SK-N-SH treated with all-trans-retinoic acid at 6 μM for 48 hours (cell line): ENCODE measurements around the gene IGFL4.

Experiments used
- ARNTL ChIP-seq: fragments of 450-650 bp; formaldehyde crosslinking; IDR thresholded peaks from 2 replicates; pipeline ENCODE4 v1.5.0; 2020; ENCODE audit warnings: low read depth, mild to moderate bottlenecking, moderate library complexity, borderline replicate concordance
- BACH2 ChIP-seq: fragments of 250-450 bp; sonication (Bioruptor Pico); IDR thresholded peaks from 2 replicates; pipeline ENCODE4 v1.9.0; 2021; ENCODE audit warnings: mild to moderate bottlenecking, borderline replicate concordance
- ISL1 ChIP-seq: fragments of 250-450 bp; sonication (Bioruptor Pico); IDR thresholded peaks from 2 replicates; pipeline ENCODE4 v2.1.2; 2022; ENCODE audit warnings: mild to moderate bottlenecking, moderate library complexity
- OSR1 ChIP-seq: fragments of 250-450 bp; sonication (Bioruptor Pico); IDR thresholded peaks from 2 replicates; pipeline ENCODE4 v1.8.0; 2022; ENCODE audit warnings: moderate library complexity, mild to moderate bottlenecking, inconsistent platforms
- RARB ChIP-seq: fragments of 250-450 bp; sonication (Bioruptor Pico); IDR thresholded peaks from 2 replicates; pipeline ENCODE4 v1.8.0; 2021; ENCODE audit warnings: mild to moderate bottlenecking, moderate library complexity
- SNAI2 ChIP-seq: fragments of 250-450 bp; sonication (Bioruptor Pico); IDR thresholded peaks from 2 replicates; pipeline ENCODE4 v1.5.0; 2020; ENCODE audit warnings: mild to moderate bottlenecking, moderate library complexity
- ZFP3 ChIP-seq: fragments of 250-450 bp; sonication (Bioruptor Pico); IDR thresholded peaks from 2 replicates; pipeline ENCODE4 v1.5.0; 2020; ENCODE audit warnings: mild to moderate bottlenecking, moderate library complexity
- ZNF70 ChIP-seq: fragments of 450-650 bp; formaldehyde crosslinking; IDR thresholded peaks from 2 replicates; pipeline ENCODE4 v1.5.0; 2020; ENCODE audit warnings: mild to moderate bottlenecking, moderate library complexity
- ZNF8 ChIP-seq: fragments of 450-650 bp; formaldehyde crosslinking; IDR thresholded peaks from 2 replicates; pipeline ENCODE4 v1.5.0; 2020; ENCODE audit warnings: mild to moderate bottlenecking, moderate library complexity
- TF ChIP-seq, protein P1 (sequence below): fragments of 250-450 bp; sonication (Bioruptor Pico); IDR thresholded peaks from 2 replicates; pipeline ENCODE4 v1.5.1; 2020; ENCODE audit warnings: low read depth, mild to moderate bottlenecking, moderate library complexity
- TF ChIP-seq, protein P2 (sequence below): fragments of 250-450 bp; sonication (Bioruptor Pico); IDR thresholded peaks from 2 replicates; pipeline ENCODE4 v1.5.1; 2021; ENCODE audit warnings: mild to moderate bottlenecking, moderate library complexity
- TF ChIP-seq, protein P3 (sequence below): fragments of 250-450 bp; sonication (Bioruptor Pico); IDR thresholded peaks from 2 replicates; pipeline ENCODE4 v1.5.0; 2020; ENCODE audit warnings: mild to moderate bottlenecking, moderate library complexity
- TF ChIP-seq, protein P4 (sequence below): fragments of 250-450 bp; sonication (Bioruptor Pico); IDR thresholded peaks from 2 replicates; pipeline ENCODE4 v1.8.0; 2020; ENCODE audit warnings: mild to moderate bottlenecking, moderate library complexity, borderline replicate concordance

DNA sequence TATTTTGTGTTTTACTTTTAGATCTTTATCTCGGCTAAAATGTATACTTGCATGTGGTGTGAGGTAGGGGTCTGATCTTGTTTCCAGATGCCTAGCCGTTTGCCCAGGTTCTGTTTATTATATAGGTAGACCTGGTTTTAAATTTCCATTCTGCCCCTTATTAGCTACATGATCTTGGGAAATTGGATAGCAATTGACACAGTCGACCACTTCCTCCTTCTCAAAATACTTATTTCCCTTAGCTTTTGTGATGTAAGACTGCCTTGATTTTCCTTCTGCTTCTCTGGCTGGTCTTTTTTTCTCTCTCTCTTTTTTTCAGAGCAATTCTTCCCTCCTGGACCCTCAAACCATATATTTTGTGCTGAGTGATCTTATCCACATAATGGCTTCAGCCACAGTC, 15.0 kb downstream of the IGFL4 start:
- TF ChIP-seq ZNF70 (CRISPR knock-in tag) (no peak), OSR1 (CRISPR knock-in tag) (no peak), ISL1 (CRISPR knock-in tag) (no peak), ZNF8 (CRISPR knock-in tag) (no peak), ARNTL (no peak), ZFP3 (CRISPR knock-in tag) (no peak), RARB (CRISPR knock-in tag) (no peak), BACH2 (no peak), SNAI2 (no peak)
- TF ChIP-seq, protein P1, sequence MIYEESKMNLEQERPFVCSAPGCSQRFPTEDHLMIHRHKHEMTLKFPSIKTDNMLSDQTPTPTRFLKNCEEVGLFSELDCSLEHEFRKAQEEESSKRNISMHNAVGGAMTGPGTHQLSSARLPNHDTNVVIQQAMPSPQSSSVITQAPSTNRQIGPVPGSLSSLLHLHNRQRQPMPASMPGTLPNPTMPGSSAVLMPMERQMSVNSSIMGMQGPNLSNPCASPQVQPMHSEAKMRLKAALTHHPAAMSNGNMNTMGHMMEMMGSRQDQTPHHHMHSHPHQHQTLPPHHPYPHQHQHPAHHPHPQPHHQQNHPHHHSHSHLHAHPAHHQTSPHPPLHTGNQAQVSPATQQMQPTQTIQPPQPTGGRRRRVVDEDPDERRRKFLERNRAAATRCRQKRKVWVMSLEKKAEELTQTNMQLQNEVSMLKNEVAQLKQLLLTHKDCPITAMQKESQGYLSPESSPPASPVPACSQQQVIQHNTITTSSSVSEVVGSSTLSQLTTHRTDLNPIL (CRISPR knock-in tag): no peak
- TF ChIP-seq, protein P2, sequence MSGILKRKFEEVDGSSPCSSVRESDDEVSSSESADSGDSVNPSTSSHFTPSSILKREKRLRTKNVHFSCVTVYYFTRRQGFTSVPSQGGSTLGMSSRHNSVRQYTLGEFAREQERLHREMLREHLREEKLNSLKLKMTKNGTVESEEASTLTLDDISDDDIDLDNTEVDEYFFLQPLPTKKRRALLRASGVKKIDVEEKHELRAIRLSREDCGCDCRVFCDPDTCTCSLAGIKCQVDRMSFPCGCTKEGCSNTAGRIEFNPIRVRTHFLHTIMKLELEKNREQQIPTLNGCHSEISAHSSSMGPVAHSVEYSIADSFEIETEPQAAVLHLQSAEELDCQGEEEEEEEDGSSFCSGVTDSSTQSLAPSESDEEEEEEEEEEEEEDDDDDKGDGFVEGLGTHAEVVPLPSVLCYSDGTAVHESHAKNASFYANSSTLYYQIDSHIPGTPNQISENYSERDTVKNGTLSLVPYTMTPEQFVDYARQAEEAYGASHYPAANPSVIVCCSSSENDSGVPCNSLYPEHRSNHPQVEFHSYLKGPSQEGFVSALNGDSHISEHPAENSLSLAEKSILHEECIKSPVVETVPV (CRISPR knock-in tag): no peak
- TF ChIP-seq, protein P3, sequence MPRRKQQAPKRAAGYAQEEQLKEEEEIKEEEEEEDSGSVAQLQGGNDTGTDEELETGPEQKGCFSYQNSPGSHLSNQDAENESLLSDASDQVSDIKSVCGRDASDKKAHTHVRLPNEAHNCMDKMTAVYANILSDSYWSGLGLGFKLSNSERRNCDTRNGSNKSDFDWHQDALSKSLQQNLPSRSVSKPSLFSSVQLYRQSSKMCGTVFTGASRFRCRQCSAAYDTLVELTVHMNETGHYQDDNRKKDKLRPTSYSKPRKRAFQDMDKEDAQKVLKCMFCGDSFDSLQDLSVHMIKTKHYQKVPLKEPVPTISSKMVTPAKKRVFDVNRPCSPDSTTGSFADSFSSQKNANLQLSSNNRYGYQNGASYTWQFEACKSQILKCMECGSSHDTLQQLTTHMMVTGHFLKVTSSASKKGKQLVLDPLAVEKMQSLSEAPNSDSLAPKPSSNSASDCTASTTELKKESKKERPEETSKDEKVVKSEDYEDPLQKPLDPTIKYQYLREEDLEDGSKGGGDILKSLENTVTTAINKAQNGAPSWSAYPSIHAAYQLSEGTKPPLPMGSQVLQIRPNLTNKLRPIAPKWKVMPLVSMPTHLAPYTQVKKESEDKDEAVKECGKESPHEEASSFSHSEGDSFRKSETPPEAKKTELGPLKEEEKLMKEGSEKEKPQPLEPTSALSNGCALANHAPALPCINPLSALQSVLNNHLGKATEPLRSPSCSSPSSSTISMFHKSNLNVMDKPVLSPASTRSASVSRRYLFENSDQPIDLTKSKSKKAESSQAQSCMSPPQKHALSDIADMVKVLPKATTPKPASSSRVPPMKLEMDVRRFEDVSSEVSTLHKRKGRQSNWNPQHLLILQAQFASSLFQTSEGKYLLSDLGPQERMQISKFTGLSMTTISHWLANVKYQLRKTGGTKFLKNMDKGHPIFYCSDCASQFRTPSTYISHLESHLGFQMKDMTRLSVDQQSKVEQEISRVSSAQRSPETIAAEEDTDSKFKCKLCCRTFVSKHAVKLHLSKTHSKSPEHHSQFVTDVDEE: no peak
- TF ChIP-seq, protein P4, sequence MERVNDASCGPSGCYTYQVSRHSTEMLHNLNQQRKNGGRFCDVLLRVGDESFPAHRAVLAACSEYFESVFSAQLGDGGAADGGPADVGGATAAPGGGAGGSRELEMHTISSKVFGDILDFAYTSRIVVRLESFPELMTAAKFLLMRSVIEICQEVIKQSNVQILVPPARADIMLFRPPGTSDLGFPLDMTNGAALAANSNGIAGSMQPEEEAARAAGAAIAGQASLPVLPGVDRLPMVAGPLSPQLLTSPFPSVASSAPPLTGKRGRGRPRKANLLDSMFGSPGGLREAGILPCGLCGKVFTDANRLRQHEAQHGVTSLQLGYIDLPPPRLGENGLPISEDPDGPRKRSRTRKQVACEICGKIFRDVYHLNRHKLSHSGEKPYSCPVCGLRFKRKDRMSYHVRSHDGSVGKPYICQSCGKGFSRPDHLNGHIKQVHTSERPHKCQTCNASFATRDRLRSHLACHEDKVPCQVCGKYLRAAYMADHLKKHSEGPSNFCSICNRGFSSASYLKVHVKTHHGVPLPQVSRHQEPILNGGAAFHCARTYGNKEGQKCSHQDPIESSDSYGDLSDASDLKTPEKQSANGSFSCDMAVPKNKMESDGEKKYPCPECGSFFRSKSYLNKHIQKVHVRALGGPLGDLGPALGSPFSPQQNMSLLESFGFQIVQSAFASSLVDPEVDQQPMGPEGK (CRISPR knock-in tag): no peak
